HepG2 (cell line): Measurements from ENCODE around the gene VCP. TPM values are rescaled to one million over a fixed set of nuclear protein-coding genes. Genes with fewer than 3 reads are reported as not detected.

Source experiments
- AKAP8 ChIP-seq: sonication (generic); formaldehyde crosslinking; IDR thresholded peaks from 2 replicates; pipeline ENCODE4 v1.5.1; 2020; ENCODE audit warnings: mild to moderate bottlenecking, missing genetic modification reagents
- KAT8 ChIP-seq: IDR thresholded peaks from 2 replicates; pipeline ENCODE4 v1.6.1; 2016; ENCODE audit warnings: missing genetic modification reagents, missing compliant biosample characterization
- MATR3 ChIP-seq: sonication (generic); formaldehyde crosslinking; IDR thresholded peaks from 2 replicates; pipeline ENCODE4 v1.4.0; 2020; ENCODE audit warnings: missing genetic modification reagents
- MXI1 ChIP-seq: IDR thresholded peaks from 3 replicates; pipeline ENCODE4 v1.6.1; 2012; ENCODE audit warnings: low read depth, low read length, inconsistent platforms, borderline replicate concordance
- NCOR1 ChIP-seq: fragments of 200-600 bp; sonication (generic); IDR thresholded peaks from 2 replicates; pipeline ENCODE4 v1.7.0; 2017; ENCODE audit warnings: antibody characterized with exemption, low read length, borderline replicate concordance
- NFIB ChIP-seq: sonication (generic); formaldehyde crosslinking; IDR thresholded peaks from 2 replicates; pipeline ENCODE4 v1.9.0; 2021; ENCODE audit warnings: missing genetic modification reagents, mild to moderate bottlenecking, borderline replicate concordance
- POGZ ChIP-seq: sonication (generic); formaldehyde crosslinking; IDR thresholded peaks from 2 replicates; pipeline ENCODE4 v1.4.0; 2020; ENCODE audit warnings: mild to moderate bottlenecking, missing genetic modification reagents
- SAP130 ChIP-seq: IDR thresholded peaks from 2 replicates; pipeline ENCODE4 v1.6.1; 2016; ENCODE audit warnings: low read depth
- SIX4 ChIP-seq: sonication (generic); formaldehyde crosslinking; IDR thresholded peaks from 2 replicates; pipeline ENCODE4 v1.4.0; 2020; ENCODE audit warnings: missing genetic modification reagents
- SP5 ChIP-seq: IDR thresholded peaks from 2 replicates; pipeline ENCODE4 v1.6.1; 2016; ENCODE audit warnings: low read depth, borderline replicate concordance
- ZC3H13 ChIP-seq: sonication (generic); formaldehyde crosslinking; IDR thresholded peaks from 2 replicates; pipeline ENCODE4 v1.8.1; 2023; ENCODE audit warnings: mild to moderate bottlenecking, missing genetic modification reagents, moderate library complexity
- ZFY ChIP-seq: sonication (generic); formaldehyde crosslinking; IDR thresholded peaks from 2 replicates; pipeline ENCODE4 v1.4.0; 2020; ENCODE audit warnings: missing genetic modification reagents
- ZKSCAN1 ChIP-seq: fragments of 150-350 bp; IDR thresholded peaks from 2 replicates; pipeline ENCODE4 v1.6.1; 2014; ENCODE audit warnings: low read length
- ZNF224 ChIP-seq: sonication (generic); formaldehyde crosslinking; IDR thresholded peaks from 2 replicates; pipeline ENCODE4 v1.5.0; 2020; ENCODE audit warnings: mild to moderate bottlenecking, missing genetic modification reagents
- ZNF292 ChIP-seq: sonication (generic); formaldehyde crosslinking; IDR thresholded peaks from 2 replicates; pipeline ENCODE4 v1.8.1; 2022; ENCODE audit warnings: mild to moderate bottlenecking, low read depth, missing genetic modification reagents, borderline replicate concordance
- ZNF777 ChIP-seq: sonication (generic); formaldehyde crosslinking; IDR thresholded peaks from 2 replicates; pipeline ENCODE4 v1.4.0; 2020; ENCODE audit warnings: missing genetic modification reagents
- ZSCAN12 ChIP-seq: sonication (generic); formaldehyde crosslinking; IDR thresholded peaks from 2 replicates; pipeline ENCODE4 v1.9.0; 2021; ENCODE audit warnings: mild to moderate bottlenecking, missing genetic modification reagents
- ZSCAN31 ChIP-seq: sonication (generic); formaldehyde crosslinking; IDR thresholded peaks from 2 replicates; pipeline ENCODE4 v1.5.0; 2020; ENCODE audit warnings: low read depth, mild to moderate bottlenecking, missing genetic modification reagents
- polyA plus RNA-seq, 8 experiments: library from polyadenylated mRNA; depleted of rRNA in 3 of 8; stranded (reverse) in 7 of 8; unstranded in 1 of 8; fragments of >200 nt; fragmentation: Illumina TruSeq in 4 of 8; extraction: Trizol in 4 of 8; gene quantifications; 2 replicates each; pipeline versions ENCODE4 v1.2.1 to v1.2.3, GENCODE V29; 2011 to 2016; ENCODE audit warnings: low read depth in 4 of 8, missing spikeins in 1 of 8, mixed read lengths in 1 of 8; ENCODE audit not compliant: insufficient read depth in 1 of 8
- total RNA-seq, 5 experiments: library from RNA; depleted of rRNA; stranded (reverse); fragments of >200 nt; fragmentation: Illumina TruSeq; extraction: Trizol; gene quantifications; 2 replicates each; pipeline ENCODE4 v1.2.3, GENCODE V29; 2016; ENCODE audit warnings: low read depth in 1 of 5
- TF ChIP-seq, protein P1 (sequence below): sonication (generic); formaldehyde crosslinking; IDR thresholded peaks from 2 replicates; pipeline ENCODE4; 2020; ENCODE audit warnings: missing genetic modification reagents, mild to moderate bottlenecking, borderline replicate concordance
- TF ChIP-seq, protein P2 (sequence below): sonication (generic); formaldehyde crosslinking; IDR thresholded peaks from 2 replicates; pipeline ENCODE4 v1.4.0; 2020; ENCODE audit warnings: missing genetic modification reagents
- TF ChIP-seq, protein P3 (sequence below): IDR thresholded peaks from 2 replicates; pipeline ENCODE4 v1.6.1; 2016; ENCODE audit warnings: low read depth, borderline replicate concordance
- TF ChIP-seq, protein P4 (sequence below): sonication (generic); formaldehyde crosslinking; IDR thresholded peaks from 2 replicates; pipeline ENCODE4 v1.5.1; 2020; ENCODE audit warnings: mild to moderate bottlenecking, moderate library complexity, missing genetic modification reagents
- TF ChIP-seq, protein P5 (sequence below): sonication (generic); formaldehyde crosslinking; IDR thresholded peaks from 2 replicates; pipeline ENCODE4 v1.9.0; 2021; ENCODE audit warnings: missing genetic modification reagents, mild to moderate bottlenecking, borderline replicate concordance

VCP gene
- total and polyA plus RNA-seq, 2 of the 13 experiments (the other 11 are each of a cell fraction or from before 2014, with no cell fraction given) = 143 to 391 TPM

DNA sequence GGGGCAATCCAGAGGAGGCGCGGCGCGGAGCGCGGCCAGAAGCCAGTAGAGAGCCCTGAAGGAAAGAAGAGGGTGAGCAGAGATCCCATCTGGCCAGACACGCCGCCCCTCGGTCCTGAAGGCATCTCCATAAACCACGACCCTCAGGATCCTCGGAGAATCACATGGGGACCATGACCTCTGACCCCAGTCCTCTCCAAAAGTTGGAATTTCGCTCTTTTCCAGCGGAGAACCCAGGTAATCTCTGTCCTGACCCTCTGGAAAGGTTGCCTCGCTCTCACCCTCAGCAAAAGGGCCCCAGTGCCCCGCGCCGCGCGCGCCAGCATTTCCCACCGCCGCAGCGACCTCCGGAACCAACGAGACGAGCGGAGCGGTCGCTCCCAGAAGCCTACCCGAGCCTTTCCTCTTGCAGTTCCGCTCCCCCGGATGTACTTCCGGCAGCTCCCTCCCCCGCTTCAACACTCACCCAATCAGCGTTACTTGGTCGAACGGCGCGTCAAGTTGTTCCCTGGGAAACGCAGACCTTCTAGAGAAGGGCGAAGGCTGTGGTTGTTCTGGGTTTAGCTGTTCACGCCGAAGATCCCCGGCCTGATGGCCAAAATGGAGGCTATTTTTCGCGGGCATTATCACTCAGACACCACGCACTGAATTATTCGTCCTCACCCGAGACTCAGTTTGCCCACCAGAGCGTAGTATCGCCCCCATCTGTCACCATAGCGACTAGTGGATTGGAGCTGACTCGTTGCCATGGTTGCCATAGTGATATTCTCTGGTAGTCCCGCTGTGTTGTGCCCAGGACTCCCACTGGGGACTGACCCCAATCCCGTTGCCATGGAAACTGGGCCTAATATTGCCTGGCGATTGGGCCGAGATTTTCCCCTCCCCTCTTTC, 30.6 kb upstream of the VCP start, which contains the start of gene STOML2 (continued):
- peak; percentile 62; the same call in 1 of the 2 replicates for TF ChIP-seq SIX4
- no peak for TF ChIP-seq MATR3 (CRISPR knock-in tag)
- TF ChIP-seq, protein P1, sequence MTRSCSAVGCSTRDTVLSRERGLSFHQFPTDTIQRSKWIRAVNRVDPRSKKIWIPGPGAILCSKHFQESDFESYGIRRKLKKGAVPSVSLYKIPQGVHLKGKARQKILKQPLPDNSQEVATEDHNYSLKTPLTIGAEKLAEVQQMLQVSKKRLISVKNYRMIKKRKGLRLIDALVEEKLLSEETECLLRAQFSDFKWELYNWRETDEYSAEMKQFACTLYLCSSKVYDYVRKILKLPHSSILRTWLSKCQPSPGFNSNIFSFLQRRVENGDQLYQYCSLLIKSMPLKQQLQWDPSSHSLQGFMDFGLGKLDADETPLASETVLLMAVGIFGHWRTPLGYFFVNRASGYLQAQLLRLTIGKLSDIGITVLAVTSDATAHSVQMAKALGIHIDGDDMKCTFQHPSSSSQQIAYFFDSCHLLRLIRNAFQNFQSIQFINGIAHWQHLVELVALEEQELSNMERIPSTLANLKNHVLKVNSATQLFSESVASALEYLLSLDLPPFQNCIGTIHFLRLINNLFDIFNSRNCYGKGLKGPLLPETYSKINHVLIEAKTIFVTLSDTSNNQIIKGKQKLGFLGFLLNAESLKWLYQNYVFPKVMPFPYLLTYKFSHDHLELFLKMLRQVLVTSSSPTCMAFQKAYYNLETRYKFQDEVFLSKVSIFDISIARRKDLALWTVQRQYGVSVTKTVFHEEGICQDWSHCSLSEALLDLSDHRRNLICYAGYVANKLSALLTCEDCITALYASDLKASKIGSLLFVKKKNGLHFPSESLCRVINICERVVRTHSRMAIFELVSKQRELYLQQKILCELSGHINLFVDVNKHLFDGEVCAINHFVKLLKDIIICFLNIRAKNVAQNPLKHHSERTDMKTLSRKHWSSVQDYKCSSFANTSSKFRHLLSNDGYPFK = peak; percentile 91
- TF ChIP-seq POGZ (CRISPR knock-in tag) = peak; percentile 65; the same call in 1 of the 2 replicates
- TF ChIP-seq, protein P2, sequence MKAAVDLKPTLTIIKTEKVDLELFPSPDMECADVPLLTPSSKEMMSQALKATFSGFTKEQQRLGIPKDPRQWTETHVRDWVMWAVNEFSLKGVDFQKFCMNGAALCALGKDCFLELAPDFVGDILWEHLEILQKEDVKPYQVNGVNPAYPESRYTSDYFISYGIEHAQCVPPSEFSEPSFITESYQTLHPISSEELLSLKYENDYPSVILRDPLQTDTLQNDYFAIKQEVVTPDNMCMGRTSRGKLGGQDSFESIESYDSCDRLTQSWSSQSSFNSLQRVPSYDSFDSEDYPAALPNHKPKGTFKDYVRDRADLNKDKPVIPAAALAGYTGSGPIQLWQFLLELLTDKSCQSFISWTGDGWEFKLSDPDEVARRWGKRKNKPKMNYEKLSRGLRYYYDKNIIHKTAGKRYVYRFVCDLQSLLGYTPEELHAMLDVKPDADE = no peak
- TF ChIP-seq ZSCAN12 (CRISPR knock-in tag) = no peak
- peak; percentile 94 for TF ChIP-seq MXI1
- peak; percentile 99 for TF ChIP-seq SAP130 (CRISPR knock-in tag)
- TF ChIP-seq, protein P3, sequence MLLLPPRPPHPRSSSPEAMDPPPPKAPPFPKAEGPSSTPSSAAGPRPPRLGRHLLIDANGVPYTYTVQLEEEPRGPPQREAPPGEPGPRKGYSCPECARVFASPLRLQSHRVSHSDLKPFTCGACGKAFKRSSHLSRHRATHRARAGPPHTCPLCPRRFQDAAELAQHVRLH = peak; percentile 68; the same call in 1 of the 2 replicates
- TF ChIP-seq, protein P4, sequence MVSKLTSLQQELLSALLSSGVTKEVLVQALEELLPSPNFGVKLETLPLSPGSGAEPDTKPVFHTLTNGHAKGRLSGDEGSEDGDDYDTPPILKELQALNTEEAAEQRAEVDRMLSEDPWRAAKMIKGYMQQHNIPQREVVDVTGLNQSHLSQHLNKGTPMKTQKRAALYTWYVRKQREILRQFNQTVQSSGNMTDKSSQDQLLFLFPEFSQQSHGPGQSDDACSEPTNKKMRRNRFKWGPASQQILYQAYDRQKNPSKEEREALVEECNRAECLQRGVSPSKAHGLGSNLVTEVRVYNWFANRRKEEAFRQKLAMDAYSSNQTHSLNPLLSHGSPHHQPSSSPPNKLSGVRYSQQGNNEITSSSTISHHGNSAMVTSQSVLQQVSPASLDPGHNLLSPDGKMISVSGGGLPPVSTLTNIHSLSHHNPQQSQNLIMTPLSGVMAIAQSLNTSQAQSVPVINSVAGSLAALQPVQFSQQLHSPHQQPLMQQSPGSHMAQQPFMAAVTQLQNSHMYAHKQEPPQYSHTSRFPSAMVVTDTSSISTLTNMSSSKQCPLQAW = peak; percentile 83
- peak; percentile 99 for TF ChIP-seq KAT8
- peak; percentile 90; the same call in 1 of the 2 replicates for TF ChIP-seq ZFY (CRISPR knock-in tag)
- peak; percentile 77 for TF ChIP-seq AKAP8
- 0 out of 2 replicates have a peak, but pooled peaks have one; percentile 36 for TF ChIP-seq ZNF224
- TF ChIP-seq, protein P5, sequence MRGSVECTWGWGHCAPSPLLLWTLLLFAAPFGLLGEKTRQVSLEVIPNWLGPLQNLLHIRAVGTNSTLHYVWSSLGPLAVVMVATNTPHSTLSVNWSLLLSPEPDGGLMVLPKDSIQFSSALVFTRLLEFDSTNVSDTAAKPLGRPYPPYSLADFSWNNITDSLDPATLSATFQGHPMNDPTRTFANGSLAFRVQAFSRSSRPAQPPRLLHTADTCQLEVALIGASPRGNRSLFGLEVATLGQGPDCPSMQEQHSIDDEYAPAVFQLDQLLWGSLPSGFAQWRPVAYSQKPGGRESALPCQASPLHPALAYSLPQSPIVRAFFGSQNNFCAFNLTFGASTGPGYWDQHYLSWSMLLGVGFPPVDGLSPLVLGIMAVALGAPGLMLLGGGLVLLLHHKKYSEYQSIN (CRISPR knock-in tag) = no peak
- TF ChIP-seq ZC3H13 (CRISPR knock-in tag) = no peak; the same call in 1 of the 2 replicates
- no peak for TF ChIP-seq ZNF292 (CRISPR knock-in tag)
- no peak for TF ChIP-seq NFIB (CRISPR knock-in tag)
- peak; percentile 71 for TF ChIP-seq ZNF777 (CRISPR knock-in tag)
- TF ChIP-seq ZSCAN31 (CRISPR knock-in tag) = peak; percentile 81
- TF ChIP-seq SP5 = no peak
- TF ChIP-seq ZKSCAN1 = no peak
- no peak for TF ChIP-seq NCOR1
